Stimulated activated CD8-positive, alpha-beta memory T cell treated with anti-CD3 and anti-CD28 coated beads, Interleukin-15, amount 100 ng/mL, for 1 hour (primary cell): ENCODE results near the gene AGR2.

Experiments used
- DNase-seq: peaks from one replicate; pipeline ENCODE4 v3.0.0-alpha.2; 2020; ENCODE audit warnings: low read depth

The AGR2 gene

DNA sequence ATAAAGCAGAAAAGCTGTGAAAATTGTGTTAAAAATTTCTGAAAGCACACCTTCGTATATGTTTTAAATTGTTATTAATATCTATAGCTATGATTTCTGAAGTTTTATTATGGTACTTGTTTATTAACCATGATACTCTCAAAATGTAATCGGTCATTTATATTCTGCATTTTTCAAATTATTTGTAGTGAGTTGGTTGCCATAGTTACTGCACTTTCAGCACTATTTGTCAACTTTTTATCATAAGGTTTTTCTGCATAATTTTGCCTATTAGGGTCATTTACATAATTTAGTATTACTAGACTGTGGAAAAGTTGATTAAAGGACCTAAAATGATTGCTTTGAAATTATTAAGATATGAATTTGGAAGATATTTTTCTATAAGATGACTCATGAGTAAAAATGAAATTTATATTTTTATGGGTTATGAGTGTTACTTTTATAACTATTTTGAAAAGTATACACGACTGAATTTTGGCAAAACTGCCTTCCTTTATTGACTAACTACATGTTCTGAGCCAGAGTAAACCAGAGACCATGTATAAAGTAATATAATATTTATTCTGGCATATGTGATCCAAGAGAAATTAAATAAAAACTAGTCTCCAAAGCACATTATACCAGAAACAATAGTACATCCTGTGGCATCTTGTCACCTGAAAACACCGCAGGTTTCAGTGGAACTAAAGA is 7.9 kb upstream of the AGR2 start:
- no peak for DNase-seq

DNA sequence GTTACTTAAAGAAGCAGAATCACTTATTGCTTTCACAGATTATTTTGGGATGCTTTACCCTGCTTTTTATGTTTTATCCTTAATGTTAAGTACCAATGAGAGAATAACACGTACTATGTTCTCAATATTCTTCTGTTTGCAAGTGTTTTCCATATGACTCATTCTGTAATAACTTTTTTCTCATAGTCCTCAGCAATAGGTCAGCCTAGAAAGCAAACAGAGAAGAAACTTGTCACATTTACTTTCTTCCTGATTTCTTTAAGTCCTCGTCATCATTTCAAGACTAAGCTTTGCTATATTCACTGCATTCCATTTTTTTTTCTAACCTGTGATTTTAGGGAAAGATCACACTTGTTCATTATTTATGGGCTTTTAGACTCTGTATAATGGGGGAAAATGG is 6.8 kb upstream of the AGR2 start:
- no peak for DNase-seq

DNA sequence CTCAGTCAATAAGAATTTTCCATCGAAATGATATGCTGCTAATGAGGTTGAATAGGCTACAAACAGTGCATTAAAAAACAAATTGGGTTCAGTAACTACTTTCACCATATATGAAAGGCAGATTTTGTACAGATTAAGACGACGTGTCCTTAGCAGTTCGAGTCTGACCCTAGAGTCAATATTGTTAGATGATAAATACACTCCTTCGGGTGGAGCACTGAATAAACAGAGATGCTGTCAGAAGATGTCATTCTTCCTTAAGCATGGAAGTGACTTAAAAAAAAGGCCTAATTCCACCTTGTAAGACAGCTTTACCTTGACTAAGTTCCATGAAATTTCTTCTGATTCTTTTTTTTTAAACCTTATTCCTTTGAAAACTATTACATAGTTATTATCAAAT is 5.8 kb upstream of the AGR2 start:
- DNase-seq = no peak

GRCh38 chr7:16810112-16810511 is 5.3 kb upstream of the AGR2 start:
- no peak for DNase-seq

GRCh38 chr7:16805441-16805840 is 642 bp upstream of the AGR2 start:
- no peak for DNase-seq

DNA sequence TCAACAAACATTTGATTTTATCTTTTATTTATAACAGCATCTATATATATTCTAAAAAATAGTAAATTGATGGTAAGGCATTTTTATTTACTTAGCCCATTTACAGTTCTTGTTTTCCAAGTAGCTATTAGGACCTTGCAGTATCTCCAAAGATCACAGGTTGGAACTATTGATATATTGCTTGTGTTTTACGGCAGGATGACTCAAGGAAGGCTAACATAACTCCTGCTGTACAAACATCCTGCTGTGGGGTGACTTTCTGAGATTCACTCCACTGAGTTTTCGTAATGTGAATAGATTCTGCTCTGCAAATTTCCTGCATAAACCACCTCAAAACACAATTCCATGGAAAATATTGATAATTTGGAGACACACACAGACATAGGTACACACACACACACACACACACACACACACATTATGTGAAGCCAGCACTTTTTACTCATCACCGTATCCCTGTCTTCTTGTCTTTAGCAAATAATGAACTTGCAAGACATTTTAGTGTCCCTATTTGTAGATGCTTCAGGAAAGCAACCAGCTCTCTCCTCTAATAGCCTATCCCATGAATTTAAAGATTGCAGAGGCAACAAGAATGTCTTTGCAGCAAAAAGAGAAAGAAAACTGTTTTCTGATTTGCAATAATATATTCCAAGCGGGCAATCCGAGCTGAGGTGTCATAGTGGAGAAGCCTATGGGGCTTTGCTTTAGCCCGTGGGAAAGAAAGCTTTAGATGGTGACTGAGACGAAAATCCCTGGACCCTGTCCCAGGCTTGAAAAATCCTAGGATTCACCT is 722 bp downstream of the AGR2 start:
- DNase-seq = no peak

- no peak for DNase-seq
These were observed 1.7 kb downstream of the AGR2 start for GRCh38 chr7:16803125-16803524.

GRCh38 chr7:16801579-16801978 is 3.2 kb downstream of the AGR2 start:
- no peak for DNase-seq

GRCh38 chr7:16801111-16801542 is 3.7 kb downstream of the AGR2 start:
- no peak for DNase-seq

GRCh38 chr7:16795624-16796023 is 9.2 kb downstream of the AGR2 start:
- DNase-seq = no peak

DNA sequence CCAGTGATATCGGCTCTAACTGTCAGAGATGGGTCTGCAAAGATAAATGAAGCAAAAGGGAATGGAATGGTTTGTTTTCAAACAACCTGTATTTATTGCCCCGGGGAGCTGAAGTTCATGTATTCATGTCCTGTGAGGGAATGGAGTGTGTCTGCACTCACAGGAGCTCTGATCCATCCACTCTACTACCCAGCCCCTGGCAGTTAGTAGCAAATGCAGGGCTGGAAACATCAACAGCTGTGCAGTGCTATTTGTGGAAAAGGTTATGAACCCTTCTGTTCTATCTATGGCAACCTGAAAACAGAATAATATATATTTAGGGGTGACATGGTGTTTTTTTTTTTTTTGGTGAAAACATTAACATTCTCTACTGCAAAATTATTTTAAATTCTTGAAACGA is 9.8 kb downstream of the AGR2 start:
- DNase-seq = no peak

DNA sequence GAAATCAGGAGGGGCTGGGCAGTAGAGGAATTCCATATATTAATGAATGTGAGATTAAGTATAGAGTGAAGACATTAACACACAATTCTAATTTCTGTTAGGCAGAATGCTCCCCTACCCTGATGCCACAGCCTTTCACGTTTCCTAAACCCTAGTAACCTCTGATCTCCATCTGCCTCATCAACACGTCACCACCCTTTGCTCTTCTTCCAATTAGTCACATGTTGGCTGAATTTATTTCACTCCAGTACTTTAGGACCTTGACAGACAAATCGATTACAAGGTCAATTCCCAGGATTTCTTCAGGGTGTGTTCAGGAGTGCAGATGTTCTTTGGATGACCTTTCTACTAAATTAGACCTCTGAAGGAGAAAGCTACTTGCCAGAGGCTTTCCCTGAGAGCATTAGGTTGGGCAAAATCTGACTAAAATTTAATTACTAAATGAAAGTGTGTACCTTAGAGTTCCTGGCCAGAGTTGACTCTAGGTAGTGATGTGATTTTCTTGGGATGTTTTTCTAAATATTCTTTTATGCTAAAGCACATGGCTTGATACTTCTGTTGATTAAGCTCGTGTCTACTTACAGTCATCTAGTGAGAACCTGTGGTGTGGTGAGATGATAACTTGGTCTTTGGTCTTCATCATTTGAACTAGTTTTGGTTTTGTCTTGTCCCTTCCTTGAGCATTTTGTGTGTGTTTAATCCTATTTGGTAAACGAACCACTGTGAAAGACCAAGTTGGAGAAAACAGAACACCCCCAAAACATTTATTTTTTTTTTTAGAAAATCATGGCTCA is 12.7 kb downstream of the AGR2 start:
- DNase-seq = no peak

- no peak for DNase-seq
These were observed 13.7 kb downstream of the AGR2 start for GRCh38 chr7:16791071-16791470.

DNA sequence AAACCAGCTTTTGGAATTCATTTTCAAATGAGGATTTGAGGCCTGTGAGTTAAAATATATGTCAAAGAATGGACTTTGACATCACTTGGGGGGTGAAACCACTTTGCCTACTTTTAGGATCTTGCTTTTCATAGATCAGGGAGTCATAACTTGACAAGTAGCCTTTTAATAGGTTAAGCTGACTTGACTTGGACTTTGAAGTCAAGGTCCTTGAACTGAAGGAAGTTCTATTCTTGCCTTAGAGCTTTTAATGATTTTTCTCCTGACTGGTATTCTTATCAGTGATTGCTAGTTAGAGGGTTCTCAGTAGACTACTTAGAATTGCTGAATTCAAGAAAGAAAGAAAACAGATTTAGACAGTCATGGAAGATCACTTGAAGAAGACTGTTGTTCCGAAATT is 17.7 kb downstream of the AGR2 start:
- no peak for DNase-seq

DNA sequence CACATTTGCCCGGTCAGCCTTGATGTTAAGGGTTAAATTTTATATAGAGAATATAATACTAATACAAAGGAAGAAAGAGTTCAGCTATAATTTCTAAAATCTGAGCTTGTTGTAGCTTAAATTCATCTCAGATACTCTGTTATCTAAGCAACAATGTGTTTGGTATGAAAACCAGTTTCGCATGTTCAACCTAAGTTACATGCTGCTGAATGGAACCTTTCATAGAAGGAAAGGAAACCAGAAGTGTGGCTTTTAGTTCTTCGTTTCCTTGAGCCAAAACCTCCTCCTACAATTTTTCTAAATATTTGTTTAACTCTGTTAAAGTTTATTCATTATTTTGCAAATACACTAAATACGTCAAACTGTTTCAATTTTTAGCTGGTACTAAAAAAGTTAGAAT is 18.5 kb downstream of the AGR2 start:
- DNase-seq = no peak

DNA sequence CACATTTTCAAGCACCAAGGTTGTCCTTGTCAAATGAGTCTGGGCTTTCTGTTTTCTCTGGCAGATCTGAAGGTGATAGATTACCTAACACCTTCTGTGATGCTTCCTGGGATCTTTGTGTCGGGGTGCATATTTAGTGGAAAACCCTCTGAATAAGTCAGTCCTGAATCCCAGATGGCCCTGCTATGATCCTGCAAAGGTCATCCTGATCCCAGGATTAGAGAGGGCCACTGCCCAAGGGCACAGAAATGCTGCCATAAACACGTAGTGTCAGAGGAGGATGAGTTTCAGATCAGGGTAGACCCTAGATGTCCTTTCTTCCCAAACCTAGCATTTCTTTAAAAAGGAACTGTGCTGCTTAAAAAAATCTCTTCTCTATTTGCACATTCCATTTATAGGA is 19.0 kb downstream of the AGR2 start:
- DNase-seq = no peak

- DNase-seq = no peak
These were observed 19.5 kb downstream of the AGR2 start for GRCh38 chr7:16785321-16785720.

GRCh38 chr7:16780596-16780995 is 24.2 kb downstream of the AGR2 start:
- DNase-seq = no peak

GRCh38 chr7:16779051-16779450 is 25.7 kb downstream of the AGR2 start:
- no peak for DNase-seq

DNA sequence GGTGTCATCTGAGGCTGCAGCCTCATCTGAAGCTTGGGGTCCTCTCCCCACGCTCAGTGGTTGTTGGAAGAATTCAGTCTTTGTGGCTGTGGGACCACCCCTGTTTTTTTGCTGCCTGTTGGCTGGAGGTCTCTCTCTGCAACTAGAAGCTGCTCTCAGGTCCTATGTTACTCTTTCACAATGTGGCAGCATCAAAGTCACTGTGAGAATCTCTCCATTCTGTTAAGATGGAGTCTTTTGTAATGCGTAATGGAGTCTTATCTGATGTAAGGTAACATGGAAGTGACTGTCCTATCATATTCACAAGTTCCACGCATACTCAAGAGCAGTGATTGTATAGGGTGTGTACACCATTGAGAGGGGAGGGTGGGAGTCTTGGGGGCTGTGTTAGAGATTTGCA is 26.3 kb downstream of the AGR2 start:
- DNase-seq = no peak

DNA sequence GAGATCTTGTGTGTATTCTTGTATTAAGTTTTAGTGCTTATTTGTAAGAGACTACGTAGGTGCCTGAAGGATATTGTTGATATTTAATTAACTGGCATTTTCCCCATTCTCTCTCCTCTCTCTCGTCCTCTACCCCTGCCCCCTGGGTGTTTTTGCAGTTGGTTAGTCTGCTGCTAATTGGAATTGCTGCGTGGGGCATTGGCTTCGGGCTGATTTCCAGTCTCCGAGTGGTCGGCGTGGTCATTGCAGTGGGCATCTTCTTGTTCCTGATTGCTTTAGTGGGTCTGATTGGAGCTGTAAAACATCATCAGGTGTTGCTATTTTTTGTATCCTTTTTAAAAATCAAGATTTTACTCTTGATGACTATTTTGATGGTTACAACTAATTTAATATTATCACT is 28.7 kb downstream of the AGR2 start:
- no peak for DNase-seq

GRCh38 chr7:16774986-16775385 is 29.8 kb downstream of the AGR2 start:
- no peak for DNase-seq

DNA sequence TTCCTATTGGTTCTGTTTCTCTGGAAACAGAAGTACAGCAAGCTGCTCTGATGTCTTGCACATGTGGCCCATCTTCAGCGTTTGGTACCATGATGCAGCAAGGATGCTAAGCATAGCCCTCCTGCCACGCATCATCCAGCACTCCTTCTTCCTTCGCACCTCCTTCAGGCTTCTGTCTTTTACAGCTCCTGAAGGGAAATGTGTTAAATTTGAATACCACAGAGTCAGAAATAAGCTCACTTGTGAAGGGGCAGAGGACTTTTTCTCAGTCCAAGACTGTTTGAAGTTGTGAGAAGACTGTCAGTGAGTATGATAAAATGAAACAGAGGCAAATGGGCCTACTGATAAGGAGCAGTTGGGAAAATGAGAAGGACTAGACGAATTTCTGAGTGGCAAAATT is 30.5 kb downstream of the AGR2 start:
- DNase-seq = no peak
